Iris pigment epithelial cell (primary cell): ENCODE results near the gene BAIAP2L1.
A peak's percentile ranks its signal among the peaks of the same experiment; 100 is the strongest.

Experiments used
- DNase-seq: peaks from one replicate; pipeline ENCODE4 v3.0.0-alpha.2; 2011; ENCODE audit warnings: low read depth

The BAIAP2L1 gene

GRCh38 chr7:98276241-98276761 is 124.6 kb downstream of the BAIAP2L1 start:
- peak; percentile 91 for DNase-seq

- DNase-seq, result no peak
Measured at GRCh38 chr7:98267303-98267702, 133.6 kb downstream of the BAIAP2L1 start.

GRCh38 chr7:98266840-98267239 is 134.1 kb downstream of the BAIAP2L1 start:
- peak; percentile 28 for DNase-seq

GRCh38 chr7:98265841-98266271 is 135.0 kb downstream of the BAIAP2L1 start:
- peak; percentile 81 for DNase-seq

- DNase-seq, result no peak
Measured at GRCh38 chr7:98257701-98258100, 143.2 kb downstream of the BAIAP2L1 start.

GRCh38 chr7:98256431-98256830 is 144.5 kb downstream of the BAIAP2L1 start:
- no peak for DNase-seq

- DNase-seq, result no peak
Measured at GRCh38 chr7:98254951-98255610, 145.8 kb downstream of the BAIAP2L1 start.

- no peak for DNase-seq
Measured at GRCh38 chr7:98254516-98254915, 146.4 kb downstream of the BAIAP2L1 start.

- no peak for DNase-seq
Measured at GRCh38 chr7:98252425-98253054, 148.3 kb downstream of the BAIAP2L1 start.

GRCh38 chr7:98251601-98252424 is 149.1 kb downstream of the BAIAP2L1 start, which contains the start of gene TECPR1:
Gene TECPR1 (minus strand): TSS chr7:98252232. CDS start chr7:98246146, 6,086 bp downstream.
- DNase-seq, result peak; percentile 90

- no peak for DNase-seq
Measured at GRCh38 chr7:98251231-98251600, 149.7 kb downstream of the BAIAP2L1 start.

- no peak for DNase-seq
Measured at GRCh38 chr7:98250789-98251188, 150.1 kb downstream of the BAIAP2L1 start.

- DNase-seq, result no peak
Measured at GRCh38 chr7:98249106-98249505, 151.8 kb downstream of the BAIAP2L1 start.

- no peak for DNase-seq
Measured at GRCh38 chr7:98248156-98248555, 152.7 kb downstream of the BAIAP2L1 start.

- DNase-seq, result no peak
Measured at GRCh38 chr7:98244871-98245270, 156.0 kb downstream of the BAIAP2L1 start.

- DNase-seq, result no peak
Measured at GRCh38 chr7:98242934-98243333, 158.0 kb downstream of the BAIAP2L1 start.

GRCh38 chr7:98242342-98242741 is 158.5 kb downstream of the BAIAP2L1 start:
- no peak for DNase-seq

GRCh38 chr7:98241674-98242241 is 159.1 kb downstream of the BAIAP2L1 start:
- DNase-seq, result no peak
